DND-41 (cell line): ENCODE results near the gene ACSF3.

Experiments
- CTCF ChIP-seq: IDR thresholded peaks from 2 replicates; pipeline ENCODE4 v1.5.1; 2012; ENCODE audit warnings: borderline replicate concordance, low read length, moderate library complexity, mild to moderate bottlenecking; ENCODE audit not compliant: poor library complexity, severe bottlenecking; ENCODE audit errors: extremely low read depth
- EZH2 ChIP-seq: IDR thresholded peaks from 3 replicates; pipeline ENCODE4 v1.6.1; 2012; ENCODE audit warnings: borderline replicate concordance, low read depth, mild to moderate bottlenecking, moderate library complexity, low read length, inconsistent platforms; ENCODE audit not compliant: severe bottlenecking

GRCh38 chr16:89045181-89045815 is 48.4 kb upstream of the ACSF3 start:
- TF ChIP-seq CTCF, result no peak
- no peak for TF ChIP-seq EZH2
